Measurements from ENCODE around the gene GRWD1. TPM values are rescaled to one million over a fixed set of nuclear protein-coding genes. Genes with fewer than 3 reads are reported as not detected.

The GRWD1 gene
- total RNA-seq, 4 donors from 2014 or later, result 33.0 to 43.9 (median 34.6) TPM

DNA sequence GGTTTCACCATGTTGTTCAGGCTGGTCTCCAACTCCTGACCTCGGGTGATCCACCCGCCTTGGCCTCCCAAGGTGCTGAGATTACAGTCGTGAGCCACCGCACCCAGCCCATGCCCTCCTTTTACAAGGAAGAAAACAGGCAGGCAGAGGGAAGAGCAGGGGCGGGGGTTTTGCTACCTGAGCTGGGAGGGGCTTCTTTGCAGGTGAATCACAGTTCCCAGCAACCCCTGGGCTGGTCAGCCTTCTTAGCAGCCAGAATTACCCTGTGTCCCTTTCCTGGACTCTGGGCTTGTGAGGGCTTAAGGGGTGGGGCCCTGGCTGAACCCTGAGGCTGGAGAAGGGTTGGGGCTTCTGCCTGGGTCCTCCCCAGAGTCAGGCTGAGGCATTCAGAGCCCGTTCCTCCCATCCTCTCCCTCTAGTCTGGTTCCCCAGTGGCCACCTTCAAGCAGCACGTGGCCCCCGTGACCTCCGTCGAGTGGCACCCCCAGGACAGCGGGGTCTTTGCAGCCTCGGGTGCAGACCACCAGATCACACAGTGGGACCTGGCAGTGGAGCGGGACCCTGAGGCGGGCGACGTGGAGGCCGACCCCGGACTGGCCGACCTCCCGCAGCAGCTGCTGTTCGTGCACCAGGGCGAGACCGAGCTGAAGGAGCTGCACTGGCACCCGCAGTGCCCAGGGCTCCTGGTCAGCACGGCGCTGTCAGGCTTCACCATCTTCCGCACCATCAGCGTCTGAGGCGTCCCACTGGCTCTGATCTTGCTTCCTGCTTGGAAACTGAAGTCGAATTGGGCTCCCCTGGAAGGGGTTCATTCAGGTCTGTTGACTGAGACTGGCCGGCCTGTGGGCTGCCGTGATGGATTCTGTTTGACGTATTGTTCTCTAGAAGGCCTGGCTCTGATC is 6.8 kb downstream of the GRWD1 start:
- H3K27ac ChIP-seq, result no peak overlapping the region
- 83 to 91% methylated on average over 6 to 11 of the region's 33 CpGs for WGBS, 2 donors
- peaks cover 20 to 100% (median 47%) of the 10 kb centered on the region in 3 donors for H3K36me3 ChIP-seq
- H3K4me1 ChIP-seq, result peaks cover 0 to 18% (median 0%) of the 10 kb centered on the region in 3 donors
- H3K9me3 ChIP-seq, result no peaks in the 10 kb centered on the region
- TF ChIP-seq POLR2A (IDR thresholded peaks at IDR 0.05), result no peak
- TF ChIP-seq CTCF (IDR thresholded peaks at IDR 0.05), result no peak
- no peak for DNase-seq
- H3K27me3 ChIP-seq, result no peaks in the 10 kb centered on the region
- intact Hi-C loops (cut with DNase I), result no loop called here
- H3K4me3 ChIP-seq, result no peak overlapping the region

- no peak overlapping the region for H3K4me3 ChIP-seq
- intact Hi-C loops (cut with DNase I), result no loop called here
- WGBS, 2 donors, result 87 to 96% methylated on average over 15 to 18 of the region's 22 CpGs
- no peak for DNase-seq
- H3K27ac ChIP-seq, result no peak overlapping the region
- H3K9me3 ChIP-seq, result no peaks in the 10 kb centered on the region
- no peaks in the 10 kb centered on the region for H3K27me3 ChIP-seq
- H3K4me1 ChIP-seq, result peaks cover 0 to 13% (median 0%) of the 10 kb centered on the region in 3 donors
- no peak for TF ChIP-seq CTCF (IDR thresholded peaks at IDR 0.05)
- TF ChIP-seq POLR2A (IDR thresholded peaks at IDR 0.05), result no peak
- H3K36me3 ChIP-seq, result peaks cover 20 to 88% (median 47%) of the 10 kb centered on the region in 3 donors
These were observed 8.5 kb downstream of the GRWD1 start for GRCh38 chr19:48454150-48454730.

- intact Hi-C loops (cut with DNase I), result no loop called here
- 86 to 97% methylated on average over 4 to 5 of the region's 16 CpGs for WGBS, 2 donors
- Histone ChIP-seq H3K36me3 (peaks cover 20 to 81% (median 41%) of the 10 kb centered on the region in 3 donors), H3K4me3 (no peak within 1 kb of the TSS), H3K27me3 (no peaks in the 10 kb centered on the region), H3K27ac (no peak within 1 kb of the TSS), H3K9me3 (no peaks in the 10 kb centered on the region), H3K4me1 (peaks cover 0 to 13% (median 0%) of the 10 kb centered on the region in 3 donors)
- TF ChIP-seq POLR2A (IDR thresholded peaks at IDR 0.05) (no peak), CTCF (IDR thresholded peaks at IDR 0.05) (no peak)
- DNase-seq, result no peak
These were observed 9.6 kb downstream of the GRWD1 start, which contains the start of gene KCNJ14 for GRCh38 chr19:48455171-48455907. TSS of gene KCNJ14 (plus strand) at chr19:48455574. CDS start at chr19:48461725, 6,151 bp downstream.

DNA sequence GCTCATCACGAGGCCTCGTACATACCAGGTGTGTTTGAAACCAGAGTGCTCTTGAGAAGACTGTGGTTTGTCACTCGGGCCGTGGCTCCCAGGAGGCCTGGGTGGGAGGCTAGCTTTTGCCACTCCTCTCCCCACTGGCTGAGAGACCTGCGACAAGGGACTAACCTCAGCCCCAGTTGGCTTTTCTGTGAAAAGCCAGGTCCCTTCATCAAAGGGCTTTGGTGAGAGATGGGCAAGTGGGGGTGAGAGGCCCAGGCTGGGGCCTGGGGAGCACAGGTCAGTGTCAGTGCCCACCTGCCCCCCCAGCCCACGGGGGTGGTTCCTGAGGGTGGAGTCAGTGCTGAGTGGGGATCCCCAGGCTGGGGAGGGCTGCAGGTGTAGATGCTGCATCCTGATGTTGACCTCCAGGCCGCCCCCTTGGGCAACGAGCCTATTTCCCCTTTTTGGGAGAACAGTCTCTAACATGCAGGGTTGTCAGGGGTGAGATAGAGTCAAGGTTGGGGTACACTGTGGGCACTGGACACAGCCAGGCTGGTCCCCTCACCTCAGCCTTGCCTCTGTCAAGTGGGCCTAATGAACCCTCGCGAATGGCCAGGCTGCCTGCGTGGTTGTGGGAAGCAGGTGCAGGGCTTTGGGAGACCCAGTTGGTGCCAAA is 10.3 kb downstream of the GRWD1 start:
- TF ChIP-seq POLR2A (IDR thresholded peaks at IDR 0.05) (no peak), CTCF (IDR thresholded peaks at IDR 0.05) (no peak)
- no peak for DNase-seq
- no peak overlapping the region for H3K4me3 ChIP-seq
- intact Hi-C loops (cut with DNase I), result no loop called here
- H3K36me3 ChIP-seq, result peaks cover 20 to 79% (median 34%) of the 10 kb centered on the region in 3 donors
- no peak overlapping the region for H3K27ac ChIP-seq
- peaks cover 0 to 13% (median 0%) of the 10 kb centered on the region in 3 donors for H3K4me1 ChIP-seq
- WGBS, 2 donors, result 80 to 97% methylated on average over 1 to 5 of the region's 11 CpGs
- no peaks in the 10 kb centered on the region for H3K9me3 ChIP-seq
- H3K27me3 ChIP-seq, result no peaks in the 10 kb centered on the region
